SU-DHL-6 (cell line): ENCODE measurements around the gene CRYBG3.

Experiments used
- EZH2phosphoT487 ChIP-seq: fragments of 200-600 bp; sonication (generic), shearing (Covaris generic); conservative IDR thresholded peaks from 2 replicates; pipeline ENCODE4 v1.6.1; 2018; ENCODE audit warnings: mild to moderate bottlenecking, antibody characterized with exemption, low read length, moderate library complexity, mixed read lengths
- TF ChIP-seq, protein P1 (sequence below): fragments of 200-600 bp; sonication (generic); IDR thresholded peaks from one replicate; pipeline ENCODE4 v1.5.1; 2017; ENCODE audit warnings: antibody characterized with exemption, mild to moderate bottlenecking, low read length, moderate library complexity; ENCODE audit not compliant: insufficient read depth, poor library complexity, severe bottlenecking

DNA sequence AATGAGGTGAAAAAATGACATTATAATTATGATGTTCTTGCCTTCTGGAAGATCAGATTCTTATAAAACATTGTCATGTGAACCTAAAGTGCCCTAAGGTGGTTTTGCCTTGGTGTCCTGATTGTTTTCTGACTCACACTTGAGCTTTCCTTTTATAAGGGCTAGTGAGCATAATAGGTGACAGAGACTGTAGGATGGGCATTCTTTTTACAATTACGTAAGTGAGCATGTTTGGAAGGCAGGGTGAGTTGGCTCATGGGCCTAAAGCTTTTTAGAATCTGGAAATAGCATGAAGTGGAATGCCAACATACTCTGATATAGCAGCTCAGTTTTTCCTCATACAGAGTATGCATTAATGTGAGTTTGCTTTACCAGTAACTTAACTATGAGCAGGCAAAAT, 41.2 kb downstream of the CRYBG3 start:
- TF ChIP-seq, protein P1, sequence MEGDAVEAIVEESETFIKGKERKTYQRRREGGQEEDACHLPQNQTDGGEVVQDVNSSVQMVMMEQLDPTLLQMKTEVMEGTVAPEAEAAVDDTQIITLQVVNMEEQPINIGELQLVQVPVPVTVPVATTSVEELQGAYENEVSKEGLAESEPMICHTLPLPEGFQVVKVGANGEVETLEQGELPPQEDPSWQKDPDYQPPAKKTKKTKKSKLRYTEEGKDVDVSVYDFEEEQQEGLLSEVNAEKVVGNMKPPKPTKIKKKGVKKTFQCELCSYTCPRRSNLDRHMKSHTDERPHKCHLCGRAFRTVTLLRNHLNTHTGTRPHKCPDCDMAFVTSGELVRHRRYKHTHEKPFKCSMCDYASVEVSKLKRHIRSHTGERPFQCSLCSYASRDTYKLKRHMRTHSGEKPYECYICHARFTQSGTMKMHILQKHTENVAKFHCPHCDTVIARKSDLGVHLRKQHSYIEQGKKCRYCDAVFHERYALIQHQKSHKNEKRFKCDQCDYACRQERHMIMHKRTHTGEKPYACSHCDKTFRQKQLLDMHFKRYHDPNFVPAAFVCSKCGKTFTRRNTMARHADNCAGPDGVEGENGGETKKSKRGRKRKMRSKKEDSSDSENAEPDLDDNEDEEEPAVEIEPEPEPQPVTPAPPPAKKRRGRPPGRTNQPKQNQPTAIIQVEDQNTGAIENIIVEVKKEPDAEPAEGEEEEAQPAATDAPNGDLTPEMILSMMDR = no peak
- TF ChIP-seq EZH2phosphoT487 = no peak
